ENCODE results near the gene LRCOL1.

LRCOL1 gene

GRCh38 chr12:132575661-132576060, 34.7 kb downstream of the LRCOL1 start:
- Histone ChIP-seq H2AFZ (ENCODE audit: low read depth, low read length, severe bottlenecking) (no peak overlapping the region), H3K79me2 (ENCODE audit: insufficient read depth, low read length) (no peaks in the 10 kb centered on the region), H3K4me2 (ENCODE audit: low read depth, low read length, poor library complexity, severe bottlenecking) (no peak overlapping the region), H3K4me3 (ENCODE audit: insufficient read depth, low read length, poor library complexity, severe bottlenecking) (no peak overlapping the region), H3K9ac (ENCODE audit: low read length) (no peak overlapping the region), H3F3A (ENCODE audit: insufficient read depth) (no peaks in the 10 kb centered on the region), H3K36me3 (ENCODE audit: low read length) (no peaks in the 10 kb centered on the region), H3K27me3 (ENCODE audit: low read length) (no peaks in the 10 kb centered on the region), H4K20me1 (ENCODE audit: low read depth, low read length) (no peaks in the 10 kb centered on the region), H3K27ac (ENCODE audit: low read depth, low read length) (no peak overlapping the region), H3K9me2 (replicated peaks; ENCODE audit: insufficient read depth, low read length) (no peaks in the 10 kb centered on the region), H3K9me3 (ENCODE audit: insufficient read depth, low read length) (no peaks in the 10 kb centered on the region)
- no peak for TF ChIP-seq EZH2phosphoT487 (conservative IDR thresholded peaks at IDR 0.05; ENCODE audit: low read length)
- TF ChIP-seq CTCF (IDR thresholded peaks at IDR 0.05; ENCODE audit: insufficient read depth, low read length, poor library complexity, severe bottlenecking) = no peak

- no peaks in the 10 kb centered on the region for H4K20me1 ChIP-seq (ENCODE audit: low read depth, low read length)
- H3K9me3 ChIP-seq (ENCODE audit: insufficient read depth, low read length) = no peaks in the 10 kb centered on the region
- H3K27ac ChIP-seq (ENCODE audit: low read depth, low read length) = no peak overlapping the region
- H3K4me2 ChIP-seq (ENCODE audit: low read depth, low read length, poor library complexity, severe bottlenecking) = no peak overlapping the region
- H3F3A ChIP-seq (ENCODE audit: insufficient read depth) = no peaks in the 10 kb centered on the region
- no peaks in the 10 kb centered on the region for H3K36me3 ChIP-seq (ENCODE audit: low read length)
- no peak overlapping the region for H3K4me3 ChIP-seq (ENCODE audit: insufficient read depth, low read length, poor library complexity, severe bottlenecking)
- TF ChIP-seq EZH2phosphoT487 (conservative IDR thresholded peaks at IDR 0.05; ENCODE audit: low read length) (no peak), CTCF (IDR thresholded peaks at IDR 0.05; ENCODE audit: insufficient read depth, low read length, poor library complexity, severe bottlenecking) (no peak)
- no peaks in the 10 kb centered on the region for H3K27me3 ChIP-seq (ENCODE audit: low read length)
- no peak overlapping the region for H3K9ac ChIP-seq (ENCODE audit: low read length)
- H3K79me2 ChIP-seq (ENCODE audit: insufficient read depth, low read length) = no peaks in the 10 kb centered on the region
- H3K9me2 ChIP-seq (replicated peaks; ENCODE audit: insufficient read depth, low read length) = no peaks in the 10 kb centered on the region
- H2AFZ ChIP-seq (ENCODE audit: low read depth, low read length, severe bottlenecking) = no peak overlapping the region
Measured at GRCh38 chr12:132574271-132574996, 35.9 kb downstream of the LRCOL1 start.

DNA sequence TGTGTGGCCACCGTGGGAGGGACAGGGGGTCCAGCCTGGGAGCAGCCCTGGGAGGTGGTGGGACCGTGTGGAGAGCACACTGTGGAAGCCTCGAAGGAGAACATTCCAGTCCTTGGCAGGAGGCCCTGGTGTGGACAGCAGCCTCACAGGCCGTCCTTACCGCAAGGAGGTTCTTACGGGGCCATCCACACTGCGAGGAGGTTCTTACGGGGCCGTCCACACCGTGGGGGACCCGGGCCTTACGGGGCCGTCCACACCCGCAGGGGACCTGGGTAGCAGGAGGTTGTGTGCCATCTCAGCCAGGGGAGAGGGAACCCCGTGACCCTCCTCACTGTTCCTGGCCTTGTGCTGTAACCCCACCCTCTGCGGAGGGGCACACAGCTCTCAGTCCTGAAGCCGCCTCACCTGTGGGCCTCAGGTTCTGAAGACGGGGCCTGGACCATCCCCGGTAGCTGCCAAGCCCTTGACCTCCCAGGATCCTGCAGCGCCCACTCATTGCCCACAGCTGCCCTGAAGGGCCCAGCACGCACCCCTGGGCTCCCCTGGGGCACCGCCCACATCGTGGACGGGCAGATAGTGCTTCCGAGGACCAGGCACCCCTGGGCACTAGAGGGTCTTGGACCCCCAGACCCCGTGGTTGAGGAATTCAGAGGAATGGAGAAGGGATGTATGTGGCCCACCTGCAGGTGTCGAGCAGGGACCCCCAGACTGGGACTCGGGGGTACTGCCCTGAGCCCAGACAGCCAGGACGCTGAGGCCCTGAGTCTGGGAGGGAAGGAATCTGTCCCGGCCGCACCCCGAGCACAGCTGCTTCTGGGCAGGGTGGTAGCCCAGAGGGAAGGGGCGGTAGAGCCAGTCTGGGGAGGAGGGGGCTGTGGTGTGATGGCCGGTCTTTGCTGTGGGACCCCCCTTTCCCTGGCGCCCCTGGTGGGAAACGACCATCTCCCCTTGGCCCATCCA, 37.3 kb downstream of the LRCOL1 start:
- Histone ChIP-seq H3K4me2 (ENCODE audit: low read depth, low read length, poor library complexity, severe bottlenecking) (no peak overlapping the region), H3K27ac (ENCODE audit: low read depth, low read length) (no peak overlapping the region), H2AFZ (ENCODE audit: low read depth, low read length, severe bottlenecking) (no peak overlapping the region), H3K27me3 (ENCODE audit: low read length) (no peaks in the 10 kb centered on the region), H3K9me3 (ENCODE audit: insufficient read depth, low read length) (no peaks in the 10 kb centered on the region), H3F3A (ENCODE audit: insufficient read depth) (no peaks in the 10 kb centered on the region), H3K4me3 (ENCODE audit: insufficient read depth, low read length, poor library complexity, severe bottlenecking) (no peak overlapping the region), H3K36me3 (ENCODE audit: low read length) (no peaks in the 10 kb centered on the region), H3K9me2 (replicated peaks; ENCODE audit: insufficient read depth, low read length) (no peaks in the 10 kb centered on the region), H3K9ac (ENCODE audit: low read length) (no peak overlapping the region), H3K79me2 (ENCODE audit: insufficient read depth, low read length) (no peaks in the 10 kb centered on the region), H4K20me1 (ENCODE audit: low read depth, low read length) (no peaks in the 10 kb centered on the region)
- TF ChIP-seq EZH2phosphoT487 (conservative IDR thresholded peaks at IDR 0.05; ENCODE audit: low read length) (no peak), CTCF (IDR thresholded peaks at IDR 0.05; ENCODE audit: insufficient read depth, low read length, poor library complexity, severe bottlenecking) (no peak)
